Activated CD4-positive, alpha-beta T cell treated with anti-CD3 and anti-CD28 coated beads for 36 hours (primary cell): Measurements from ENCODE around the gene PPA2. TPM values are rescaled to one million over a fixed set of nuclear protein-coding genes. Genes with fewer than 3 reads are reported as not detected.
"Not testable (repeated sequence)": the region's sequence is repeated elsewhere in the genome, so short reads cannot be mapped to it uniquely, and the experiment has no call there.

Experiments used
- ATAC-seq: fragments of 200-7000 bp; cut with Tn5 transposase; one replicate; pipeline ENCODE4 v1.10.0; 2021; ENCODE audit warnings: mild to moderate bottlenecking, moderate library complexity
- CTCF ChIA-PET: fragments of 350-600 bp; sonication (Branson Sonifier 250); formaldehyde crosslinking; loops from one replicate; lab custom pipeline; 2021; ENCODE audit warnings: antibody characterized with exemption; lab: Charles Lee
- POLR2A ChIA-PET: fragments of 350-600 bp; sonication (Branson Sonifier 250); formaldehyde crosslinking; loops from one replicate; lab custom pipeline; 2021; ENCODE audit warnings: antibody characterized with exemption, inconsistent platforms; lab: Charles Lee
- DNase-seq: peaks from one replicate; pipeline ENCODE4 v3.0.0-alpha.2; 2020
- H3K27ac Mint-ChIP-seq: one replicate; pipeline ENCODE4 v1.8.0; 2021; ENCODE audit warnings: mixed read lengths
- H3K27me3 Mint-ChIP-seq: one replicate; pipeline ENCODE4 v1.8.0; 2021; ENCODE audit warnings: mixed read lengths
- H3K36me3 Mint-ChIP-seq: one replicate; pipeline ENCODE4 v1.8.0; 2021; ENCODE audit warnings: low read depth, mixed read lengths
- H3K4me1 Mint-ChIP-seq: one replicate; pipeline ENCODE4 v1.8.0; 2021; ENCODE audit warnings: mixed read lengths
- H3K4me3 Mint-ChIP-seq: one replicate; pipeline ENCODE4 v1.8.0; 2021; ENCODE audit warnings: mild to moderate bottlenecking, moderate library complexity, mixed read lengths
- H3K9me3 Mint-ChIP-seq: one replicate; pipeline ENCODE4 v1.8.0; 2021; ENCODE audit warnings: low read depth, mixed read lengths
- intact Hi-C, 2 experiments: fragments of 100-400 bp; cut with DNase I in 1 of 2; cut with micrococcal nuclease in 1 of 2; formaldehyde crosslinking; loops; one replicate each; pipeline versions ENCODE4 v1.14.2 to v1.15.1; 2022 to 2024; cut with DNase I, micrococcal nuclease
- total RNA-seq, 2 experiments: library from RNA; stranded (reverse); gene quantifications; one replicate each; pipeline ENCODE4 v1.2.3, GENCODE V29; 2021

The PPA2 gene
- total RNA-seq, 2 experiments from 2014 or later: 74.6 to 76.3 TPM

DNA sequence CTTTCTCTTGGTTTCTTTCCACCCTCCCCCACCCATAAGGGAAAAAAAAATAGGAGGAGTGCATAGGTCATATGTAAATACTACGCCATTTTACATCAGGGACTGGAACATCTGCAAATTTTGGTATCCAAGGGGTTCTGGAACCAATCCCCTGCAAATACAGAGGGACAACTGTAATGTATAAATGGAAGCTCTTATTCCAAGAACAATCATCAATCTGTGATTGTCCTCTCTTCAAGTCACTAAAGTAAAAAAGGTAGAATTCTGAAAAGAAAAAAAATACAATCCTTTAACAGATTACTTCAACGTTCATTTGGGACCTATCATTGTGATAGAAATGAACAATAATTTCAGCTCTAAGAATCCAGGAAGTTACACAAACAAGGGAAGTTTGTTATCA lies 13.6 kb downstream of the PPA2 start:
- H3K9me3 Mint-ChIP-seq: peaks cover 10% of the 10 kb centered on the region
- H3K27ac Mint-ChIP-seq: no peak overlapping the region
- H3K27me3 Mint-ChIP-seq: no peaks in the 10 kb centered on the region
- ChIA-PET POLR2A (no interaction called here), CTCF (interaction anchor here (1.3 to 1.4 kb wide), 2 partner anchors 320 to 322 kb away, joined by 4 read pairs; no protein-coding TSS in a partner anchor)
- intact Hi-C loops: no loop called here
- peaks cover 27% of the 10 kb centered on the region for H3K4me1 Mint-ChIP-seq
- H3K4me3 Mint-ChIP-seq: no peak overlapping the region
- H3K36me3 Mint-ChIP-seq: peaks cover 45% of the 10 kb centered on the region
- no peak for DNase-seq
- ATAC-seq: no peak

DNA sequence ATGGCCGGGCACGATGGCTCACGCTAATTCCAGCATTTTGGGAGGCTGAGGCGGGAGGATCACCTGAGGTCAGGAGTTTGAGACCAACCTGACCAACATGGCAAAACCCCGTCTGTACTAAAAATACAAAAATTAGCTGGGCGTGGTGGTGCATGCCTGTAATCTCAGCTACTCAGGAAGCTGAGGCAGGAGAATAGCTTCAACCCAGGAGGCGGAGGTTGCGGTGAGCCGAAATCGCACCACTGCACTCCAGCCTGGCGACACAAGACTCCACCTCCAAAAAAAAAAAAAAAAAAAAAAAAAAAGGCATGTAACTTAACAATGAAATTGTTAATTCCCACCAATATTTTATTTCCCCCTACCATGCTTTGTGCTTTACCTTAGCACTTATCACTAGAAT lies 15.3 kb downstream of the PPA2 start:
- CTCF ChIA-PET: interaction anchor here (2.0 kb wide), 1 partner anchor 15 kb away, joined by 6 read pairs; the partner anchor contains the start of gene PPA2
- ATAC-seq, H3K27ac Mint-ChIP-seq, H3K4me3 Mint-ChIP-seq, H3K9me3 Mint-ChIP-seq, H3K27me3 Mint-ChIP-seq, DNase-seq, intact Hi-C loops, POLR2A ChIA-PET: not testable (repeated sequence)
- H3K4me1 Mint-ChIP-seq: peaks cover 37% of the 10 kb centered on the region
- H3K36me3 Mint-ChIP-seq: peaks cover 38% of the 10 kb centered on the region

DNA sequence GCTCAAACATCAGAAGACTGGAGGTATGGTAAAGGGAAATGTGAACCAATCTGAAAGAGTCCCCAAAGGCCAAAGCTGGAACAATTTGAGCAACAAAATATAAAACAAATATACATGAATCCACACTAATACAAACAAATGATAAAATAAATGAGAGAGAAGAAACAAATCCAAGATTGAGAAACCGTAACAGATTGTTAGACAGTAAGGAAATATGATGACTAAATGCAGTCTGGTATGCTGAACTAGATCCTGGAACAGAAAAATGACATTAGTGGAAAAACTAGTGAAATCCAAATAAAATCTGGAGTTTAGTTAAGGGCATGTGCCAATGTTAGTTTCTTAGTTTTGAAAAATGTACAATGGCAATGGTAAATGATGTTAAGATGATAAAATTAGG lies 15.9 kb downstream of the PPA2 start:
- Mint-ChIP-seq H3K27ac (no peak overlapping the region), H3K4me3 (no peak overlapping the region), H3K4me1 (peaks cover 39% of the 10 kb centered on the region), H3K9me3 (peaks cover 2% of the 10 kb centered on the region), H3K36me3 (peaks cover 38% of the 10 kb centered on the region), H3K27me3 (no peaks in the 10 kb centered on the region)
- POLR2A ChIA-PET: no interaction called here
- no peak for DNase-seq
- intact Hi-C loops: no loop called here
- CTCF ChIA-PET: interaction anchor here (2.0 kb wide), 1 partner anchor 15 kb away, joined by 6 read pairs; the partner anchor contains the start of gene PPA2
- ATAC-seq: no peak

DNA sequence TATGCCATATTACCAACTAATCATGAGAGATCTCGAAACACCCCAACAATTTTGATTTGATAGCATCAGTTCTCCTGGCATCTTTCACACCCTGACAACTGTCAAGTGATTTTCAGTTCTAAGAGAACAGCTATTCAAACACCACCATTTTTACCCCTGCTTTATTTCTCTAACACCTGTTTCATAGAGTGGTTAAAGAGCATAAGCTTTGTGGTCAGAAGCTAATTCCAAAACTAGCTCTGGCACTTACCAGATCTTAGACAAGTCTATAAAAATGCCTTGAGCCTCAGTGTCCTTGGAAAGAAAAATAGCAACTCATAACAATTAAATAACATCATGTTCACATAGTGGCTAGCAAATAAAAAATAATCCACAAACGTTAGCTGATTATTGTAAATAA lies 17.9 kb downstream of the PPA2 start:
- no peaks in the 10 kb centered on the region for H3K27me3 Mint-ChIP-seq
- CTCF ChIA-PET: interaction anchor here (1.1 kb wide), 1 partner anchor 15 kb away, joined by 3 read pairs; no protein-coding TSS in a partner anchor
- intact Hi-C loops: no loop called here
- no peaks in the 10 kb centered on the region for H3K9me3 Mint-ChIP-seq
- no peak overlapping the region for H3K4me3 Mint-ChIP-seq
- no peak overlapping the region for H3K27ac Mint-ChIP-seq
- H3K36me3 Mint-ChIP-seq: peaks cover 45% of the 10 kb centered on the region
- peaks cover 38% of the 10 kb centered on the region for H3K4me1 Mint-ChIP-seq
- ATAC-seq: no peak
- DNase-seq: no peak
- POLR2A ChIA-PET: no interaction called here

DNA sequence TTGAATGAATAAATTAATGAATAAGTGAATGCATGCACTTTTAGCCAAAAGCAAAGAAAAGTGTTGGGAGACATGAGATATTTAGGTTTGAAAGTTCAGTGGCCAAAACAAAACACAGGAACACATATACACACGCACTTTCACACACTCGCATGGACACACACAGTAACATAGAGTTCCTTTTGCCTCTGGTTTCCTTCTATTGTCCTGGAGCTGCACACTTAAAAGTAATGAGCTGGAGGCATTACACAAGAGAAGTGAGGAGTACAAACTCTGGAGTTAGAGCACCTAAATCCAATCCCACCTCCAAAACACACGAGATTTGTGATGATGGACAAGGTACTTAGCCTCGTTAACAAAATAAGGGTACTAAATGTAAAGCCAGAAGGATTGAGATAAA lies 18.7 kb downstream of the PPA2 start:
- no peaks in the 10 kb centered on the region for H3K27me3 Mint-ChIP-seq
- H3K4me1 Mint-ChIP-seq: peaks cover 36% of the 10 kb centered on the region
- ATAC-seq: no peak
- no peaks in the 10 kb centered on the region for H3K9me3 Mint-ChIP-seq
- intact Hi-C loops: no loop called here
- DNase-seq: no peak
- ChIA-PET CTCF (interaction anchor here (0.7 to 2.2 kb wide), 4 partner anchors 12 to 18 kb away, joined by 3 to 12 read pairs (median 4); partner anchors contain the start of gene PPA2), POLR2A (no interaction called here)
- peaks cover 49% of the 10 kb centered on the region for H3K36me3 Mint-ChIP-seq
- H3K27ac Mint-ChIP-seq: peak overlapping the region; percentile 15
- H3K4me3 Mint-ChIP-seq: no peak overlapping the region

DNA sequence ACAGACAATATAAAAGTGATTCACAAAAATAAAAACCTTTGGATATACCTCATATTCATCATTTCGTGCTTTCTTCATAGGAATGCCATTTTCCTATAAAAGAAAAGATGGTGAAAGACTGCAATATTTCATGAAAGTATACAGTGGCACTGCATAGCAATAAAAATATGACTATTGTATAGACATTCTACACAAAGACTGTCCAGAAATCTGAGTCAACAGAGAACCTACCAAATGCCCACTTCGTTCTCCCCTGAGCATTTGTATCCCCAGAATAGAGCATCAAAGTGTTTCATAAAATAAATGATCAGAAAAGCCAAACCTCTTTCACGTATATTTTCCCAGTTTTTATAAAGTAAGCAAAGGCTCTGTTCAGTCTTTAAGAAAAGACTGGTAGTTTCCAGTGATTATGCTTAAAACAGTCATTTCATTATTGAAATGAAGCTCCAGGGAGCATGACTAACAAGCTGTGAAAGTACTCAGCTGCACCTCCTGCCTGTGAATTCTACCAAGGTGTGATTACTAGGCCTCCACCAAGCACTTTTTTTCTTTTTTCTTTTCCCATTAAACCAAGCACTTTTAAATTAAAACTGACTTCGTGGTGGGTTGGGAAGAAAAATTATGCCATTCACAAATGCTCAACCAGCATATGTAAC lies 20.2 kb downstream of the PPA2 start:
- no peak overlapping the region for H3K4me3 Mint-ChIP-seq
- peaks cover 34% of the 10 kb centered on the region for H3K4me1 Mint-ChIP-seq
- ATAC-seq (peak; percentile 99), DNase-seq (peak; percentile 60)
- CTCF ChIA-PET: interaction anchor here (0.5 to 2.2 kb wide), 9 partner anchors 11 to 527 kb away, joined by 3 to 12 read pairs (median 4); partner anchors contain the start of gene PPA2
- H3K9me3 Mint-ChIP-seq: no peaks in the 10 kb centered on the region
- H3K27me3 Mint-ChIP-seq: no peaks in the 10 kb centered on the region
- H3K27ac Mint-ChIP-seq: peak overlapping the region; percentile 62
- intact Hi-C loops: loop anchor here (1.0 to 5.0 kb wide), 7 partner anchors 20 to 396 kb away; partner anchors contain the start of gene TET2 (in 1 of the 2)
- peaks cover 53% of the 10 kb centered on the region for H3K36me3 Mint-ChIP-seq
- POLR2A ChIA-PET: interaction anchor here (0.7 kb wide), 2 partner anchors 15 to 20 kb away, joined by 3 to 10 read pairs; partner anchors contain the start of gene PPA2

DNA sequence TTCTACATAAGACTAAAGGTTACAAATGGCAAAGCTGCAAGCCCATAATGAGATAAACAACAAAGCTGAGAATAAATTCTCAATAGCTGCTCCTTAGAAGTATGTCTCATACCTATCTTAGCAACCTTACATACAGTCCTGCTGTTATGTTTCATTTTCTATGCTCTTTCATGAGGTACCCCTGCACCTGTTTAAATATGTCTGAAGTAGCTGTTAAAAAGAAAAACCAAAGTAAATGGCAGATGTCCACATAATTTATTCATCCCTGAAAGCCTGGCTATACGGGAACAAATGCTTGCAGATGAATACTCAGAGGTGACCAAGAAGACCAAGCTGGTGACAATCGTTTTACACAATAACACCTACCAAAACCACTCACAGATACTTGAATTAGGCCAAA lies 22.5 kb downstream of the PPA2 start:
- intact Hi-C loops: loop anchor here (5.0 kb wide), 4 partner anchors 144 to 394 kb away; partner anchors contain the start of gene TET2 (in 1 of the 2)
- no peak for ATAC-seq
- ChIA-PET POLR2A (no interaction called here), CTCF (interaction anchor here (0.7 to 2.2 kb wide), 2 partner anchors 23 to 332 kb away, joined by 3 to 11 read pairs; partner anchors contain the start of gene PPA2)
- no peak overlapping the region for H3K27ac Mint-ChIP-seq
- H3K9me3 Mint-ChIP-seq: no peaks in the 10 kb centered on the region
- peaks cover 49% of the 10 kb centered on the region for H3K36me3 Mint-ChIP-seq
- no peaks in the 10 kb centered on the region for H3K27me3 Mint-ChIP-seq
- peaks cover 32% of the 10 kb centered on the region for H3K4me1 Mint-ChIP-seq
- no peak for DNase-seq
- no peak overlapping the region for H3K4me3 Mint-ChIP-seq

DNA sequence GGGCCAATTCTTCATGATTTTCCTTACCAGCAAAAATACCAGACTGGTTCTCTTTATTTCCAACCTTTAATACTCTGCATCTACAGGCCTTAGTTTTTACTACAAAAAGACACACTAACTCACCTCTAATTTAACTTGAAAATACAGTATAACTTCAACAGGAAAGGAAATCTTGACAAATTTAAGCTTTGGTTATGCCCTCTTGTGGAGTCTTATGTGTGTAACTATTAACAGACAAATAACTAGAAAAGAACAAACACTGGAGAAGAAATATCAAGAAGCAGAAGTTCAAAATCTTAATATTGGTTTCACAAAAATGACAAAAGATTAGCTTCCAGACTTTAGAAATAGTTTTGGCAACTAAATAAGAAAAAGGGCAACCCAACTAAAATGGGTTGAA lies 33.0 kb downstream of the PPA2 start:
- ATAC-seq (no peak), DNase-seq (no peak)
- Mint-ChIP-seq H3K4me1 (no peaks in the 10 kb centered on the region), H3K36me3 (peaks cover 42% of the 10 kb centered on the region), H3K27ac (no peak overlapping the region), H3K27me3 (no peaks in the 10 kb centered on the region), H3K4me3 (no peak overlapping the region), H3K9me3 (peaks cover 13% of the 10 kb centered on the region)
- ChIA-PET CTCF (interaction anchor here (0.6 to 0.7 kb wide), 2 partner anchors 9 to 56 kb away, joined by 3 to 5 read pairs; no protein-coding TSS in a partner anchor), POLR2A (no interaction called here)
- intact Hi-C loops: no loop called here

DNA sequence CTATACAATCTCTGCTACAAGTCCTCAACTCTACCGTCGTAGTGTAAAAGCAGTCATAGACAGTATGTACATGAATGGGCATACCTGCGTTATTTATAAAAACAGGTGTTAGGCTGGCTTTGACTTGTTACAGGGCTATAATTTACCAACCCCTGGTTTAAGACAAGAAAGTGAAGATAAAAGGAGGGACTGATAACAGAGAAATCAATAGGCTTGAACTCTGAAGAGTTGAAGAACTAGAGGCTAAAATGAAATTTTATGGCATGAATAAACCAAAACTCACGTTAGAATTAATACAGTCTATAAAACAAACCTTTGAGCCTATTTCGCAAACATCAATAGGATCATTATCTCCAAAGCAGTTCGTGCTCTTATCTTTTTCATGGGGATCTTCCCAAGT lies 36.2 kb downstream of the PPA2 start:
- H3K27ac Mint-ChIP-seq: no peak overlapping the region
- ChIA-PET CTCF (no interaction called here), POLR2A (no interaction called here)
- H3K36me3 Mint-ChIP-seq: peaks cover 68% of the 10 kb centered on the region
- H3K9me3 Mint-ChIP-seq: peaks cover 20% of the 10 kb centered on the region
- H3K4me3 Mint-ChIP-seq: no peak overlapping the region
- ATAC-seq (no peak), DNase-seq (no peak)
- H3K4me1 Mint-ChIP-seq: peaks cover 6% of the 10 kb centered on the region
- intact Hi-C loops: no loop called here
- H3K27me3 Mint-ChIP-seq: no peaks in the 10 kb centered on the region

DNA sequence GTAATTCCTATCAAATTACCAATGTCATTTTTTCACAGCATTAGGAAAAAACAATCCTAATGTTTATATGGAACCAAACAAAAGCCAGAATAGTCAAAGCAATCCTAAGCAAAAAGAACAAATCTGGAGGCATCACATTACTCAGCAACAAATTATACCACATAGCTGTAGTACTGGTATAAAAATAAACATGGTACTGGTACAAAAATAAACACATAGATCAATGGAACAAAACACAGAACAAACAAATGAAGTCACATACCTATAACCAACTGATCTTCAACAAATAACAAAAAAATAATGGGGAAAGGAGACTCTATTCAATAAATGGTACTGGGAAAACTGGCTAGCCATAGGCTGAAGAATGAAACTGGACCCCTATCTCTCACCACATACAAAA lies 37.4 kb downstream of the PPA2 start:
- peaks cover 6% of the 10 kb centered on the region for H3K4me1 Mint-ChIP-seq
- H3K27ac Mint-ChIP-seq: no peak overlapping the region
- H3K9me3 Mint-ChIP-seq: peaks cover 20% of the 10 kb centered on the region
- no peak overlapping the region for H3K4me3 Mint-ChIP-seq
- H3K27me3 Mint-ChIP-seq: no peaks in the 10 kb centered on the region
- H3K36me3 Mint-ChIP-seq: peaks cover 73% of the 10 kb centered on the region
- ATAC-seq (no peak), DNase-seq (no peak)
- intact Hi-C loops: no loop called here
- ChIA-PET POLR2A (no interaction called here), CTCF (interaction anchor here (0.8 kb wide), 1 partner anchor 16 kb away, joined by 3 read pairs; no protein-coding TSS in a partner anchor)

DNA sequence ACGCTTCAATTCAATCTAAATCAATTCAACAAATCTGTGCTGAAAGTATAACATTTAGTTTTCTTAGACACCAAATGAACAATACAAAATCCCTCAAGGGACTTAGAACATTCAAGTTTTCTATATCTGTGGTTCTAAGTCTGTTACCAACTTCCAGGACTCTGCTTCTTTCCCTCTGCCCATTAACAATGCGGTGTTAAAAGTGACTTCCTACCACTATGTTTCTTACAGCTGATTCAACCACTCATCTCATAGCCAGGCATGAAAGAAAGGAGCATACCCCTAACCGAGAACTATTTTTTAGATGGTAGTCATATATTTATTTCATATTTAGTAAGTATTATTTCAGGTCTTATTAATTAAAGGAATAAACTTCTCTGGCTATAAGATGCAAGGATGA lies 38.9 kb downstream of the PPA2 start:
- no peaks in the 10 kb centered on the region for H3K27me3 Mint-ChIP-seq
- DNase-seq (no peak), ATAC-seq (peak; percentile 33)
- ChIA-PET CTCF (no interaction called here), POLR2A (no interaction called here)
- H3K9me3 Mint-ChIP-seq: peaks cover 20% of the 10 kb centered on the region
- no peak overlapping the region for H3K27ac Mint-ChIP-seq
- intact Hi-C loops: no loop called here
- H3K4me1 Mint-ChIP-seq: peaks cover 6% of the 10 kb centered on the region
- H3K36me3 Mint-ChIP-seq: peaks cover 73% of the 10 kb centered on the region
- H3K4me3 Mint-ChIP-seq: no peak overlapping the region

DNA sequence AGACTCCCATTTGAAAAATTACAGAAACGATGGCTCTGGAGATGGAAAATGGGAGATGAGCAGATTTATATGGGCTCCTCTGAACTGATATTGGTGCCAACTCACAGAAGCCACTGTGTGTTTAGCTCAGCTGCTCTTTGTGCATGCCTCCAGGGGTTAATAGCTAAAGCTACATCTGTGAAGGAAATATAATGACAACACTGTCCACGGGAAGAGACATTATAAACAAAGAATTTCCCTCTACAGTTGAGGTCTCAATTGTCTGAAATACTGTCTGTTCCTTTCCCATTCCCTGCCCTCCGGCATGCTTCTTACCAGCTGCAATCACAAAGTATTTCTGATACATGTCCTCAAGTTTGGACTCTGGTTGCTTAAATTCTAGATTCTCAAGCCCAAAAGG lies 40.4 kb downstream of the PPA2 start:
- CTCF ChIA-PET: no interaction called here
- no peak for DNase-seq
- Mint-ChIP-seq H3K4me3 (no peak overlapping the region), H3K27ac (no peak overlapping the region), H3K9me3 (peaks cover 20% of the 10 kb centered on the region), H3K27me3 (no peaks in the 10 kb centered on the region), H3K4me1 (peaks cover 6% of the 10 kb centered on the region), H3K36me3 (peaks cover 72% of the 10 kb centered on the region)
- no peak for ATAC-seq
- POLR2A ChIA-PET: no interaction called here
- intact Hi-C loops: no loop called here
